Stimulated activated CD8-positive, alpha-beta memory T cell treated with anti-CD3 and anti-CD28 coated beads, Interleukin-15, amount 100 ng/mL, for 48 hours (primary cell): ENCODE data around the gene ITGA3.

Source experiments
- DNase-seq, 2 donors: peaks; one replicate each; pipeline ENCODE4 v3.0.0-alpha.2; 2020; ENCODE audit warnings: low read depth in 2 of 2

The ITGA3 gene

DNA sequence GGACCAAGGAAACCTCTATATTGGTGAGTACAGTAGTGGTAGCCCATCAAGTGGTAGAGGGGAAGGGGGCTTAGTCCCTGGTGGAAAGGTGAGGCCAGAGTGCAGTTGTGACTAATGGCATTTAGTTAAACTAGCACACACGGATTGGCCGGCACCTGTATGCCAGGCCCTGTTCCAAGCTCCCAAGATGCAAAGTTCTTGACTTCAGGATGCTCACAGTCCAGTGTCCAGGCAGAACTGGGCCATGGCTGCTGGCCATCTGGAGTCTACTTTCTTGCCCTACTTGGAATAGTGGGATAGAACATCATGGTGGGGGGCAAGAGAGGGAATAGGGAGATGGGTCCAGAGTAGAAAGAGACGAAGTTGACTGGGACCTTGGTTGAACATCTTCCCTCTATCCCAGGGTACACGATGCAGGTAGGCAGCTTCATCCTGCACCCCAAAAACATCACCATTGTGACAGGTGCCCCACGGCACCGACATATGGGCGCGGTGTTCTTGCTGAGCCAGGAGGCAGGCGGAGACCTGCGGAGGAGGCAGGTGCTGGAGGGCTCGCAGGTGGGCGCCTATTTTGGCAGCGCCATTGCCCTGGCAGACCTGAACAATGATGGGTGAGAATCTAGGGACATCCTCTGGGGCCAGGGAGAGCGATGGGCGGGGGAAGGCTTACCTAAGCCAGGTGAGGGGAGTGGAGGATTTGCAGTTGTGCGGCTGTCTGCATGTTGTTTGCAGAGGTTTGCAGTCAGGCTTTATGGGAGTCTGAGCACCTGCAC lies 15.2 kb downstream of the ITGA3 start:
- no peak for DNase-seq

DNA sequence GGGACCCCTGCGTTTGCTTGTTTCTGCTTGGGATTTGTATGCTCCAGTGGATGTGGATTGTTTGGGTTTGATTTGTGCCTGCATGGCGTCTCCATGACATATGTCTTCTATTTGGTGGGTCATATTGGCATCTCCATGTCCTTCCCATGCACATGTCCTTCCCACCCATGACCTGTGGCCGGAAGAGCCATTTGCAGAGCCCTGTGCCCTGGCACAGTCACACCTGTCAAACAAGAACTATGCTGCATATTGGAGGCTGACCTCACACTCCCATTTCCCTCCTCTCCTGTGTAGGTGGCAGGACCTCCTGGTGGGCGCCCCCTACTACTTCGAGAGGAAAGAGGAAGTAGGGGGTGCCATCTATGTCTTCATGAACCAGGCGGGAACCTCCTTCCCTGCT lies 15.8 kb downstream of the ITGA3 start:
- DNase-seq = no peak

DNA sequence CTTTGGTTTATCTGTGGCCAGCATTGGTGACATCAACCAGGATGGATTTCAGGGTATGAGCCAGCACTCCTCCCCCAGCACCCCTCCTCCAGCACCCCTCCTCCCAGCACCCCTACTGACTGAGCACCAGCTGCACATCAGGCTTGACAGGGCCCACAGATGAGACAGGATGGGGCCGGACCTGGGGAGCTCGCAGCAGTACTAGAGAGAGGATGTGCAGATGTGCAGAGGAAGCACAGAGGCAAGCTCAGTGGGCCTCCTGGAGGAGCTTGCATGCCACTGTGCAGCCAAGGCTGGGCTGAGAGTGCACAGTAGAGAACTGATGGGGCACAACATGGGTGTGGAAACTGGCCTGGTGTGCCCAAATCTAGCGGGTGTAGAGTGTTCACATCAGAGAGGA lies 16.2 kb downstream of the ITGA3 start:
- no peak for DNase-seq

DNA sequence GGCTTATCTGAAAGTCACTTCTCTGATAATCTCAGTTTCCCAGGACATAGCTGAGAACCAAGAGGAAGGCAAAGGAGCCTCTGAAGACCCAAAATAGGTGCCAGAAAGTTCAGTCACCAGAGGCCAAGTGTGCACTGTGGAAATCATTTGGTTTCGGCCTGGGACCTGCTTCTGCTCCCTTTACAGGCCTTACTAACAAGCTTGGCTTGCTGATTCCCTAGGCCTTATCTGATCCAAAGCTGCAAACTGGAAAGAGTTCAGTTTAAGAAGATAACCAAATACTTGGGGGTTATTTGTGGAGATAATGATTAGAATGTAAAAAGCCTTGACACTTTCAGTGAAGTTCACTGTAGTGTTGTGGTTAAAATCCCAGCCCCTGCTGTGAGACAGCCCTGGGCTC lies 17.0 kb downstream of the ITGA3 start:
- no peak for DNase-seq

DNA sequence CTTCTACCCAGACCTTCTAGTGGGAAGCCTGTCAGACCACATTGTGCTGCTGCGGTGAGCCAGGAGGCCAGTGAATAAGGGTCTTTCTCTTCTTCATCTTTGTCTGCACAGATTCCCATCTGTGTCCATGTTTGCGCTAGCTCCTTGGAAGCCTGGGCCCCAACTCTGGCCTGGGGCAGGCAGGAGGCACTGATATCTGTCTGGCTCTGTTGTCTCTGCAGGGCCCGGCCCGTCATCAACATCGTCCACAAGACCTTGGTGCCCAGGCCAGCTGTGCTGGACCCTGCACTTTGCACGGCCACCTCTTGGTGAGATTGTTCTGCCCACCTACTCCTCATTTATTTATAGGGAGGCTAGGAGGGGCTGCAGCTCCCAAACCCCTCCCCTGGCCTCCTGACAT lies 18.3 kb downstream of the ITGA3 start:
- DNase-seq = no peak

DNA sequence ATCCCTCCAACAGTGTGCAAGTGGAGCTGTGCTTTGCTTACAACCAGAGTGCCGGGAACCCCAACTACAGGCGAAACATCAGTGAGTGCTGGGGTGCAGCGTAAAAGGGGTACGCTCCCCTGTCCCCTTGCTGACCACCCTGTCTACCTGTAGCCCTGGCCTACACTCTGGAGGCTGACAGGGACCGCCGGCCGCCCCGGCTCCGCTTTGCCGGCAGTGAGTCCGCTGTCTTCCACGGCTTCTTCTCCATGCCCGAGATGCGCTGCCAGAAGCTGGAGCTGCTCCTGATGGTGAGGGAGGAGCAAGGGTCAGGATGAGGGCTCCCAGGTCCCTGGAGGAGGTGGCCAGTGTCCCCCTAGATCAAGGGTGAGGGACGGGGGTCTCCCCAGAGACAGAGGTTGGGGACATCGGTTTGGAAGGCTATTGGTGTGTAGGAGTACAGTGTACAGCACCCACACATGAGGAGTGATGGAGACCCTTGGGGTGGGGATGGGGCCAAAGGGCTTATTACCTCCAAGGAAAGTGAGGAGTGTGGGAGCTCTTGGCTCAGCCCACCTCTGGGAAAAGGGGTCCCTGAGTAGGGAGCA lies 19.6 kb downstream of the ITGA3 start:
- DNase-seq = no peak

DNA sequence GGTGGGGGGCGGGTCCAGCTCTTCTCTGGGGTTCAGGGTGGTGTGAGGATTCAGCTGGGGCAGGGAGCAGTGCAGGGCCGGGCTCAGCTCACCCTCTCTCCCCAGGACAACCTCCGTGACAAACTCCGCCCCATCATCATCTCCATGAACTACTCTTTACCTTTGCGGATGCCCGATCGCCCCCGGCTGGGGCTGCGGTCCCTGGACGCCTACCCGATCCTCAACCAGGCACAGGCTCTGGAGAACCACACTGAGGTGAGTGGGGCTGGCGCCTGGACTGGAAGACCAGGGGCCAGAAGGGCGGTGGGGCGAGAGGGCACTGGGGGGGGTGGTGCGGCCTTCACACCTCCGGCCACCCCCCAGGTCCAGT lies 20.3 kb downstream of the ITGA3 start:
- no peak for DNase-seq

DNA sequence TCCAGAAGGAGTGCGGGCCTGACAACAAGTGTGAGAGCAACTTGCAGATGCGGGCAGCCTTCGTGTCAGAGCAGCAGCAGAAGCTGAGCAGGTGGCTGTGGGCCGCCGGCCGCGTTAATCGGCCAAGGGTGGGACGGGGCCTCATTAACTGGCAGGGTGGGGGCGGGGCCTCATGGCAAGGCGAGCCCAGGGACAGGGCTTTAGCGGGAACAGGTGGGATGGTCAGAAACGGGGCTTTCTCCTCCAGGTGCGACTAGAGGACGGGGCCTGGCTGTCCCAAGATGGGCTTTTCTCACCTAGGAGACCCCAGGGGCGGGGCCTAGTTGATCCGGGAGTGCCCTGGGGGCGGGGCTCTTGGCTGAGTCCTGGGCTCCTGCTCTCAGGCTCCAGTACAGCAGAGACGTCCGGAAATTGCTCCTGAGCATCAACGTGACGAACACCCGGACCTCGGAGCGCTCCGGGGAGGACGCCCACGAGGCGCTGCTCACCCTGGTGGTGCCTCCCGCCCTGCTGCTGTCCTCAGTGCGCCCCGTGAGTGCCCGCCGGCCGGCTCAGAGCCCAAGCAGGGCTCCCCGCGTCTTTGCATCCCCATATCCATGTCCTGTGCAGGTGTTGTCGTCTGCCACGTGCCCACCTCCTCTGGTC lies 20.8 kb downstream of the ITGA3 start:
- DNase-seq = no peak

DNA sequence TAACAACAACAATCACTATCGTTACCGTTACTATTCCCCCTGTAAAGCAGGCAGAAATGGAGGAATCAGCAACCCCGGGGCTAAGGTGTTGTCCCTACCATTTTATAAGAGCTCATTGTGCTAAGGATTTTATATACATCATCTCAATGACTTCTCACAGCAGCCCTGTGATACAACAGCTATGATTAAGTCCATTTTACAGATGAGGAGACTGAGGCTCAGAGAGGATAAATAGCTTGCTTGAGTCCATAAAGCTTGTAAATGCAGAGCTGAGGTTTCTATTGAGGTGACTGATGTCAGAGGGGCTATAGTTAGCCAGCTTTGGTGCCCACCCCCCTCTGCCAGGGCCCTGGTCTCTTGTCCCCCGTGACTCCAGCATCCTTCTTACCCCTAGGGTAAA lies 22.5 kb downstream of the ITGA3 start:
- no peak for DNase-seq

DNA sequence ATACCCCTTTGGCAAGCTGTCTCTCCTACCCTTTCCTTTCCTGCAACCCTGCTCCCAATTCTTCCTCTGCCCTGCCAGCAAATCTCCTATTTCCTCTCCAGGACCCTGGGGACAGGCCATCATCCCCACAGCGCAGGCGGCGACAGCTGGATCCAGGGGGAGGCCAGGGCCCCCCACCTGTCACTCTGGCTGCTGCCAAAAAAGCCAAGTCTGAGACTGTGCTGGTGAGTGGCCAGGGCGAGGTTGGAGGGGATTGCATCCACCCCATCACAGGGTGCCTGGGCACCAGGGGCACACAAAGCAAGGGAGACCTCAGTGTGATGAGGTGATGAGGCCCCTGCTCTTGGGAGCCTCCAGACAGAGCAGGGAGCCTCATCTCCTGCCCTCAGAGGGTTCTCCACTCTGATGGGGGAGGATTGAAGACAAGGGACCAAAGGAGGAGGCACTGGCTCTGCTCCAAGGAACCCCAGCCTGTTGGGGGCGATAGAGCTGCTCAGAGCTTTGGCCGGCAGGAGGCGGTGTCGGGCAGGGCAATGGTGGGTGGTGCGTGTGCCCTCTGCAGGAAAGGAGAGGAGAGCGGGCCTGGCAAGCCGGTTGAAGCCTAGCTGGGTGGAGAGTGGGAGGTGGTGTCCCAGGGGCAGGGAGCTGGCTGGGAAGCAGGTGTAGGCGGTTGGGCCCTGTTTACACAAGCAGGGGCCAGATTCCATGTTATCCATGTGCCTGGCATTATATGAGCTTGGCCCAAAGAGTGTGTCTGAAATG lies 23.6 kb downstream of the ITGA3 start:
- no peak for DNase-seq

DNA sequence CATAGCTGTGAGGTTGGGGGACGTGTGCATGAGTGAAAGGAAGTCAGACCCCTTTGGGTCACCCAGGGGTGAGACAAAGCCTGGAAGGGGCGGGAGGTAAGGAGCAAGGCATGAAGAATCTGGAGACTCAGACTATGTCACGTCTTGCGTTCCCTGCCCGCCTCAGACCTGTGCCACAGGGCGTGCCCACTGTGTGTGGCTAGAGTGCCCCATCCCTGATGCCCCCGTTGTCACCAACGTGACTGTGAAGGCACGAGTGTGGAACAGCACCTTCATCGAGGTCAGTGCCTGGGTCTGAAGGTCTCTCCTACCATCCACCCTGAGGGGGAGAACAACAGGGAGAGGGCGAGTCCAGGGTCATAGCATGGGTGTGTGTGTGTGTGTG lies 24.2 kb downstream of the ITGA3 start:
- DNase-seq = no peak

DNA sequence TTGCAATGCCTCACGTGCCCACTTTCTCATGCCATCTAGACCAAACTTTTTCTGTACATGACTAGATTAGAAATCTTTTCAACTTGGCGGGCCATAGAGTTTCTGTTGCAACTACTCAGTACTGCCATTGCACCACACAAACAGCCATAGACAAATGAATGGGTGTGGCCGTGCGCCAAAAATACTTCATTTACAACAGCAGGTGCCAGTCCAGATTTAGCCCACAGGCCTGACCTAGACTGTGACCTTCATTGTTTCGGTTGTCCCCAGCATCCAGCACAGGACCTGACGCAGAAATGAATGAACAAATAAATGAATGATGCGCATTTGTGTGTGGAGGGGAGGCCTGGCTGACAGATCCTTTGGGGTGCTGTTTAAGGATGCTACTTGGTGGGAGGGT lies 24.9 kb downstream of the ITGA3 start:
- no peak for DNase-seq

DNA sequence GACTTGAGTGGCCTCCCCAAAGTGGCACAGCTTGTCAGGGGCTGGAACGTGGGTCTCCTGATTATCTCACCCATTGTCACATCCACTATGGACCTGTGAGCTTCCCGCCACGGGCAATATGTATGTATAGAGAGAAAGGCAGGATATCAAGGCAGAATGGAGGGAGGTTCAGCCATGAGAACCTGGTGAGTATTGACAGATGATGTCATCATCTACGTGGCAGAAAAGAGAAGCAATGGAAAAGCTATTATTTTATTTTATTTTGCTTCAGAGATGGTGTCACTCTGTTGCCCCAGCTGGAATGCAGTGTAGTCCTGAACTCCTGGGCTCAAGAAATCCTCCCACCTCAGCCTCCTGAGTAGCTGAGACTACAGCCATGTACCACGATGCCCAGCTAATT lies 25.8 kb downstream of the ITGA3 start:
- DNase-seq = no peak

DNA sequence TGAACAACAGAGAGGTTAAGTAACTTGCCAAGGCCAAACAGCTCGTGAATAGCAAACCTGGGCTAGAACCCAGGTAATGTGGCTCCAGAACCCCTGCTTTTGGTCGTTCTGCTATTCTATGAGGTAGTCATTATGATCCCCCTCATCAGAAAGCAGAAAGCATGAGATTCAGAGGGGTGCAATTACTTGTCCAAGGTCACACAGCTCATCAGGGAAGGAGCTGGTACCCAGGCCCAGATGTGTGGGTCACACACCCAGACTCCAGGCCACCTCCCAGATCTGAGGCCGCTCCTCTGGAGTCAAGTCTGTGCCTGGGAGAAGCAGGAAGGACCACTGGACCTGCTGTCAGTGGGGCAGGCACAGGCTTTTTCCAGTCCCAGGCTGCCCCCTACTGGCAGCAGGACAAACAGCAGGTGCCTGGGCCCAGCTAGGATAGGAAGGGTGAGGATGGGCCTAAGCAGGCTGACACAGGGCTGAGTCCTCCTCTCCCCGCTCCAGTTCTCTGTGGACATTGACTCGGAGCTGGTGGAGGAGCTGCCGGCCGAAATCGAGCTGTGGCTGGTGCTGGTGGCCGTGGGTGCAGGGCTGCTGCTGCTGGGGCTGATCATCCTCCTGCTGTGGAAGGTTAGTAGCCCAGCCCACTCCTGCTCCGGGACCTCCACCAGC lies 31.5 kb downstream of the ITGA3 start:
- peak; percentile 52 to 56 for DNase-seq

DNA sequence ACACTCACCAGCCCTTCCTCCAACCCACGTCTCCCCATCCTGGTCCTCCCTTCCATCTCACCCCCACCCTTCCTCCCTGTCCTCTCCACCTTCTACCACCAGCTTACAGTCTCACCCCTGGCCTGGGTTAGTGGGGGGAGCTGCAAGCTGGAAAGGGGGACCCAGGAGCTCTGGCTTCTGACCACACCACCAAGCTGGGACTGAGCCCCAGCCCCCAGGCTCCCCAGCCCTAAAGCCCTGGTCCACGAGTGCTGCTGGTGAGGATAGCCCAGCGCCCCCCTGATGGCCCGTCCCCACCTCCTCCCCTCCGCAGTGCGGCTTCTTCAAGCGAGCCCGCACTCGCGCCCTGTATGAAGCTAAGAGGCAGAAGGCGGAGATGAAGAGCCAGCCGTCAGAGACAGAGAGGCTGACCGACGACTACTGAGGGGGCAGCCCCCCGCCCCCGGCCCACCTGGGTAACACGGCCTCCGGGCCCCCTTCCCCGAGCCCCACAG lies 32.0 kb downstream of the ITGA3 start:
- DNase-seq = no peak

DNA sequence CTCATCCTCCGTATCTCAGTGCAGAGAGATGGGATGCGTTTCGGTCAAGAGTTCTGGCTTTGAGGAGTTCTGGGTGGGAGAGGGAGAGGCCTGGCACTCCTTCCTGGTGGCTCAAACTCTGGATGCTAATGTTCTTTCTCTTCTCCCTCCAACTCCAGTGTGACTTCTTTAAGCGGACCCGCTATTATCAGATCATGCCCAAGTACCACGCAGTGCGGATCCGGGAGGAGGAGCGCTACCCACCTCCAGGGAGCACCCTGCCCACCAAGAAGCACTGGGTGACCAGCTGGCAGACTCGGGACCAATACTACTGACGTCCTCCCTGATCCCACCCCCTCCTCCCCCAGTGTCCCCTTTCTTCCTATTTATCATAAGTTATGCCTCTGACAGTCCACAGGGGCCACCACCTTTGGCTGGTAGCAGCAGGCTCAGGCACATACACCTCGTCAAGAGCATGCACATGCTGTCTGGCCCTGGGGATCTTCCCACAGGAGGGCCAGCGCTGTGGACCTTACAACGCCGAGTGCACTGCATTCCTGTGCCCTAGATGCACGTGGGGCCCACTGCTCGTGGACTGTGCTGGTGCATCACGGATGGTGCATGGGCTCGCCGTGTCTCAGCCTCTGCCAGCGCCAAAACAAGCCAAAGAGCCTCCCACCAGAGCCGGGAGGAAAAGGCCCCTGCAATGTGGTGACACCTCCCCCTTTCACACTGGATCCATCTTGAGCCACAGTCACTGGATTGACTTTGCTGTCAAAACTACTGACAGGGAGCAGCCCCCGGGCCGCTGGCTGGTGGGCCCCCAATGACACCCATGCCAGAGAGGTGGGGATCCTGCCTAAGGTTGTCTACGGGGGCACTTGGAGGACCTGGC lies 33.3 kb downstream of the ITGA3 start:
- DNase-seq = no peak

DNA sequence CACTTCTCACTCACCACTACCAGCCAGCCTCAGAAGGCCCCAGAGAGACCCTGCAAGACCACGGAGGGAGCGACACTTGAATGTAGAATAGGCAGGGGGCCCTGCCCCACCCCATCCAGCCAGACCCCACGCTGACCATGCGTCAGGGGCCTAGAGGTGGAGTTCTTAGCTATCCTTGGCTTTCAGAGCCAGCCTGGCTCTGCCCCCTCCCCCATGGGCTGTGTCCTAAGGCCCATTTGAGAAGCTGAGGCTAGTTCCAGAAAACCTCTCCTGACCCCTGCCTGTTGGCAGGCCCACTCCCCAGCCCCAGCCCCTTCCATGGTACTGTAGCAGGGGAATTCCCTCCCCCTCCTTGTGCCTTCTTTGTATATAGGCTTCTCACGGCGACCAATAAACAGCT lies 34.2 kb downstream of the ITGA3 start:
- DNase-seq = no peak

DNA sequence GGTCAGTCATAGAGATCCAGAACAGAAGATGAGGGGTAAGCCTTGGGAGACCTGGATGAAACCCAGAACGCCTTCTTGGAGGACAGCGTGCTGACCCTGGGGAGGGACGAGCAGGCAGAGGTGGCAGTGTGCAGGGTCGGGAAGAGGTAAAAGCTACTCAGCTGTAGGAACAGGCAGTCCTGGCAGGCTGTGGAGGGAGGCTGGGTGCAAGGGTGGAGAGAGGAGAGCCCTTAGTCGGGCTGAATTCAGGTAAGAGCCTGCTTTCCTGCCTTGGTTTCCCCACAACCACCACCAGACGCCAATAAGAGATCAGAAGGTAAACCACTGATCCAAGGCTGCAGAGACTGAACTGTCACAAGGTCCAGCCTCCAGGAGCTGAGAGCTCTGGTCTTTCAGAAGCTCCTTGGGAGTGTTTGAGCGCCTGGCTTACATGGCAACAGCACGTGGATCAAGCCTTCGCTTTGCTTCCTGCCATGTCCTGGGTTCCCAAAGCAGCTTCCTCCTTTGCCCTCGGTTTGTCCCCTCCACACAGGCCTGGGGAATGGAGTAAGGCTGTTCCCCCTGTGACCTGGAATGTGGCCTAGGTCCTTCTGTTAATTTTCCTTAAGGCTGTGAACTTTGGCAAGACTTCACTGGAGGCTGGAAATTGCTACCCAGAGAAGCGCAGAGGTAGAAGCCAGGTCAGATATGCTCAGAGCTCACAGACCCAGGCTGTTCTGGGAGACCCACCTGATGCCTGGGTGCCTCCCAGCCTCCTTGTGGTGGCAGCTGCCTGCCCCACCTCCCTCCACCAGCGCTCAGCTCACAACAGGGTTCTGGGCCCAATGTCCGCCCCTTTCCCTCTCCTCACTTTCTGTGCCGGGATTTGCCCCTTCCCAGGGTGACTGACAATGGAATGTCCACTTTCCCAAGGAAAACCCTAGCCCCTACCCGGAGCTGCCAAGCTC lies 35.3 kb downstream of the ITGA3 start:
- DNase-seq = no peak

DNA sequence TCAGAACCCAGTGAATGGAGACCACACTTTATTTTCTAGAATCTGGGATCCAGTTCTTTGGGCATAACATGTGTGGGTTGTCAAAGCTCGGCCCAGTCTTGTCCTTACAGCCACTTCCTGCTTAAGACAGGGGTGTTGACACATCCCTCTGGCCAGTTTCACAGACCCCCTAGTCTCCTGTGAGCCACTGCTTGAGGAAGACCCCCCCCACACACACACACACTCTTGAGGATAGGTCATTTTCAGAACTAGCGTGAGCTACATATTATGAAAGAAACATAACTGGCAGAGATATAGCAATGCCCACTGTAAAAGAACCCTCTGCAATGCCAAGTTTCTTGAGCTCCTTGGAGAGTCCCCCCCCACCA lies 36.0 kb downstream of the ITGA3 start:
- DNase-seq = no peak

DNA sequence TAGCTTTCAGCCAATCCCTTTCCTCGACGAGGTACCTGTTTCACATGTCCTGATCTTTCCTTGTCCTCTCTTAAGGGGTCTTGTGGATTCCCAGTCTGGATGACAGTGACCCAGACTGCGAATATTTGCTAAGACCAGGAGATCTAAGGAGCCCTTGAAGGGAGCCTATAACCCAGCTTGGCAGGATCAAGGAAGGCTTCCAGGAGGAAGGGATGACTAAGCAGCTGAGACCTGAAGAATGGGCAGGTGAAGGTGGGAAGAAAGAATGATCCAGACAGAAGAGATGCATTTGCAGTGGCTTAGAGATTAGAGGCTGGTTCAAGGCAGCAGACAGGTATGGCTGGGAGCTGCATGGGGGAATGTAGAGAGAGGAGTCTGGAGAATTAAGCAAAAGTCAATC lies 37.3 kb downstream of the ITGA3 start:
- no peak for DNase-seq
